Raji (cell line): ENCODE results near the gene SAP30BP.

ENCODE experiments used
- POLR2A ChIP-seq: IDR thresholded peaks from 2 replicates; pipeline ENCODE4 v1.6.1; 2011; ENCODE audit warnings: low read depth, low read length, control low read depth; ENCODE audit not compliant: insufficient read depth

The SAP30BP gene

GRCh38 chr17:75703191-75703590 lies 36.1 kb downstream of the SAP30BP start:
- TF ChIP-seq POLR2A, result no peak

- no peak for TF ChIP-seq POLR2A
These were observed 36.5 kb downstream of the SAP30BP start for GRCh38 chr17:75703591-75703990.

GRCh38 chr17:75704963-75705875 lies 38.1 kb downstream of the SAP30BP start:
- no peak for TF ChIP-seq POLR2A

- no peak for TF ChIP-seq POLR2A
These were observed 39.0 kb downstream of the SAP30BP start for GRCh38 chr17:75706042-75706728.

GRCh38 chr17:75707079-75707571 lies 40.0 kb downstream of the SAP30BP start:
- TF ChIP-seq POLR2A, result no peak

- no peak for TF ChIP-seq POLR2A
These were observed 45.3 kb downstream of the SAP30BP start for GRCh38 chr17:75712446-75712845.

GRCh38 chr17:75719732-75720131 lies 52.6 kb downstream of the SAP30BP start:
- no peak for TF ChIP-seq POLR2A

- TF ChIP-seq POLR2A, result no peak
These were observed 53.7 kb downstream of the SAP30BP start, which contains the start of gene ITGB4 for GRCh38 chr17:75720656-75721462. Gene ITGB4, plus strand, starts transcription at chr17:75721459. Its CDS starts 3,245 bp downstream, at chr17:75724704.

- TF ChIP-seq POLR2A, result no peak
These were observed 54.4 kb downstream of the SAP30BP start for GRCh38 chr17:75721463-75722011.

GRCh38 chr17:75722076-75722475 lies 54.9 kb downstream of the SAP30BP start:
- no peak for TF ChIP-seq POLR2A

GRCh38 chr17:75722542-75723095 lies 55.5 kb downstream of the SAP30BP start:
- TF ChIP-seq POLR2A, result no peak

- TF ChIP-seq POLR2A, result no peak
These were observed 56.2 kb downstream of the SAP30BP start for GRCh38 chr17:75723171-75723930.
